Colonic mucosa (tissue), 4 donors: ENCODE measurements around the gene PRKAG2. TPM values are rescaled to one million over a fixed set of nuclear protein-coding genes. Genes with fewer than 3 reads are reported as not detected.

Experiments used
- DNase-seq: peaks from one replicate; pipeline ENCODE4 v3.0.0-alpha.2; 2020
- H3K27ac ChIP-seq: fragments of 200-600 bp; one replicate; pipeline ENCODE4 v1.8.0; 2021
- H3K27me3 ChIP-seq: fragments of 200-600 bp; one replicate; pipeline ENCODE4 v1.8.0; 2021
- H3K36me3 ChIP-seq: fragments of 200-600 bp; one replicate; pipeline ENCODE4 v1.8.0; 2021
- H3K4me1 ChIP-seq: fragments of 200-600 bp; one replicate; pipeline ENCODE4 v1.8.0; 2021; ENCODE audit warnings: mild to moderate bottlenecking
- H3K4me3 ChIP-seq: fragments of 200-600 bp; one replicate; pipeline ENCODE4 v1.8.0; 2021
- H3K9ac ChIP-seq, 2 donors: one replicate each; pipeline ENCODE4 v1.7.0; 2013; ENCODE audit warnings: control low read depth in 2 of 2, low read depth in 2 of 2, low read length in 2 of 2
- H3K9me3 ChIP-seq: fragments of 200-600 bp; one replicate; pipeline ENCODE4 v1.8.0; 2021
- intact Hi-C: fragments of 100-400 bp; cut with DNase I; formaldehyde crosslinking; loops from one replicate; pipeline ENCODE4 v1.14.1; 2022
- total RNA-seq, 2 donors: library from RNA; stranded (reverse); fragmentation: NEBNext Ultra II Directional in 1 of 2; extraction: Animal tissue kit (Norgen Biotek cat#: 25700) in 1 of 2; gene quantifications; one replicate each; pipeline ENCODE4 v1.2.1, GENCODE V29; 2021
- TF ChIP-seq, protein P1 (sequence below): fragments of 200-600 bp; IDR thresholded peaks from one replicate; pipeline ENCODE4 v1.8.0; 2022; ENCODE audit warnings: antibody characterized with exemption, mild to moderate bottlenecking
- donor health status: healthy.
- donor health status: DM: no; HTN: no; CAD: no.
- donor health status: DM: no; HTN: no; CAD: no.

PRKAG2 gene
- total RNA-seq, 2 donors from 2014 or later: 36.3 to 42.0 TPM

DNA sequence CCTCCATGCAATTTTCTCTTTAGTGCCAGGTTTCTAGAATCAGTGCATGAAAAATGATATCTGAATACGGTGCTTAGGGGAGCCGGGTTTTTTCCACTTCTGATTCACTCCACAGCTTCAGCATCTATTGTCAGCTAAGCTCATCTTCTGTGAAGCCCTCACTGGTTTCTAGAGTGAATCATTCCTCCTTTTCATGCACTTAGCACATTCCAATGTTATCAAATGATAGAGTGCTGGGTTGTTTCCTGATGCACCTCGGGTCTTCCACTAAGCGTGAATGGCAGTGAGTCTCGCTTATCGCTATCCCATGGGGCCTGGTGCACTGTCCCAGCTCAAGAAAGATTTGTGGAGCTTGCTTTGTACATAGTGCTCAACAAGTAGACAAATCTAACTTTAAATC, 186.3 kb downstream of the PRKAG2 start:
- DNase-seq: no peak
- peaks cover 5% of the 10 kb centered on the region for H3K4me1 ChIP-seq

DNA sequence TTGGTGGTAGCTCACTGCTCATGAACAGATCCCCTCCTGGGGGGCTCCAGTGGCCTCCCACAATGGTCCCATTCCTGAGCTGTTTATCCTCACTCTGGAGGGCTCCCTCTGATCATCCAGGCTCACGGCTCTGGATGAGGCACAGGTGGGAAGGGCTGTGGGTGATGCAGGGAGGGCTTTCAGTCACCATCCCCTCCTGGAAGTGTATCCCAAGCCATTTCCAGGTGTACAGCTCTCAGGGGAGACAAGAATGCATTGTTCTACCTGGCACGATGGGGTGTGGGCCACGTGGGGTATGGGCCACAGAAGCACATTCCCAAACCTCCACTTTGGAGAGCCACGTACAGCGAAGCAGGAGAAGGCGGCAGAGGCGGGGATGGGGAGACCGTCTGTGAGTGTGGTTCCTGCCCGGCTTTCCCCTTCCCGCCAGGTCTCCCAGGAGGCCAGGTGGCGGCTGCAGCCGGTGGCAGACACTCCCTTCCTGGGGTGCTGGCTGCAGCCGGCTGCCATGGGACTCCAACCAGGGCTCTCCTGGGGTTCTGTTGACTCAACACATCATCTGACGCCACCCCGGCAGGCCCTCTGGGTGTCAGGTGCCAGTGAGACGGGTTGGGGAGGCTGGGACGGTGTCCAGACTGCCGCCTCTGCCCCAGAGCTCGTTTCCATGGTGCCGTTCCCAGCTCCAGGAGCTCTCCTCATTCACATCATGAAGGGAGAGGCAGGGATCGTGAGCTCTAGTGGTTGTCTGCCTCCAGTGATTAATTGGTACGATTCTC, 187.5 kb downstream of the PRKAG2 start:
- H3K27me3 ChIP-seq: no peaks in the 10 kb centered on the region
- TF ChIP-seq, protein P1, sequence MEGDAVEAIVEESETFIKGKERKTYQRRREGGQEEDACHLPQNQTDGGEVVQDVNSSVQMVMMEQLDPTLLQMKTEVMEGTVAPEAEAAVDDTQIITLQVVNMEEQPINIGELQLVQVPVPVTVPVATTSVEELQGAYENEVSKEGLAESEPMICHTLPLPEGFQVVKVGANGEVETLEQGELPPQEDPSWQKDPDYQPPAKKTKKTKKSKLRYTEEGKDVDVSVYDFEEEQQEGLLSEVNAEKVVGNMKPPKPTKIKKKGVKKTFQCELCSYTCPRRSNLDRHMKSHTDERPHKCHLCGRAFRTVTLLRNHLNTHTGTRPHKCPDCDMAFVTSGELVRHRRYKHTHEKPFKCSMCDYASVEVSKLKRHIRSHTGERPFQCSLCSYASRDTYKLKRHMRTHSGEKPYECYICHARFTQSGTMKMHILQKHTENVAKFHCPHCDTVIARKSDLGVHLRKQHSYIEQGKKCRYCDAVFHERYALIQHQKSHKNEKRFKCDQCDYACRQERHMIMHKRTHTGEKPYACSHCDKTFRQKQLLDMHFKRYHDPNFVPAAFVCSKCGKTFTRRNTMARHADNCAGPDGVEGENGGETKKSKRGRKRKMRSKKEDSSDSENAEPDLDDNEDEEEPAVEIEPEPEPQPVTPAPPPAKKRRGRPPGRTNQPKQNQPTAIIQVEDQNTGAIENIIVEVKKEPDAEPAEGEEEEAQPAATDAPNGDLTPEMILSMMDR: no peak
- no peaks in the 10 kb centered on the region for H3K36me3 ChIP-seq
- H3K4me1 ChIP-seq: no peaks in the 10 kb centered on the region
- H3K27ac ChIP-seq: no peak overlapping the region
- no peak overlapping the region for H3K9ac ChIP-seq
- no peaks in the 10 kb centered on the region for H3K9me3 ChIP-seq
- no peak for DNase-seq
- intact Hi-C loops: no loop called here
- H3K4me3 ChIP-seq: no peak overlapping the region

More for the DNA sequence above, 186.3 kb downstream of the PRKAG2 start:
- Histone ChIP-seq H3K9me3 (no peaks in the 10 kb centered on the region), H3K36me3 (no peaks in the 10 kb centered on the region), H3K4me3 (no peak overlapping the region), H3K27ac (no peak overlapping the region), H3K9ac (no peak overlapping the region), H3K27me3 (no peaks in the 10 kb centered on the region)
- intact Hi-C loops: no loop called here
- TF ChIP-seq, protein P1: no peak

DNA sequence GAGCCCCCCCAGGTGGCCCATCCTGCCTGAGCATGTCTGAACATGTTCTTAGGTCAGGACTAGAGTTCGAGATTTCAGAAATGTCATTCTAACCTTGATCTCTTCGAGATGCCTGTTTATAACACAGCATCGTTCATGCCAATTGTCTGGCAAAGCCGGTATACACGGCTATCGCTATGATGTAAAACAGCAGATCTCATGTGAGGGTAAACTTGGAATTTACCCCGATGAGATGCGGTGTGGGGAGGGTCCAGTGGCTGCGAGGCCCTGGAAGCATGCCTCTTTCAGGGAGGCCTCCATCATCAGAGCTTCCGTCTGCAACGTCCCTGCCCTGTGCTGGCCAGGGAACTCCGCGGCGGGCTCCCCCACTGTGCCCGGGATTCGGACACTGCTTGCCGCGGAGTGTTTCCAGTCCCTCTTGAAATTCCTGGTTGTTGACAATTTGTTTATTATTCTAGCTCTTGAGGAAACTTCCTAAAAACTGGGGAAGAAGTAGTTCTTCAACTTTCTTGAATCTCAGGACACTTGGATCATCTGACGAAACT, 188.6 kb downstream of the PRKAG2 start:
- H3K4me1 ChIP-seq: no peaks in the 10 kb centered on the region
- H3K9me3 ChIP-seq: no peaks in the 10 kb centered on the region
- no peaks in the 10 kb centered on the region for H3K27me3 ChIP-seq
- H3K4me3 ChIP-seq: no peak overlapping the region
- intact Hi-C loops: no loop called here
- no peak overlapping the region for H3K9ac ChIP-seq
- TF ChIP-seq, protein P1: no peak
- H3K36me3 ChIP-seq: no peaks in the 10 kb centered on the region
- DNase-seq: no peak
- no peak overlapping the region for H3K27ac ChIP-seq

DNA sequence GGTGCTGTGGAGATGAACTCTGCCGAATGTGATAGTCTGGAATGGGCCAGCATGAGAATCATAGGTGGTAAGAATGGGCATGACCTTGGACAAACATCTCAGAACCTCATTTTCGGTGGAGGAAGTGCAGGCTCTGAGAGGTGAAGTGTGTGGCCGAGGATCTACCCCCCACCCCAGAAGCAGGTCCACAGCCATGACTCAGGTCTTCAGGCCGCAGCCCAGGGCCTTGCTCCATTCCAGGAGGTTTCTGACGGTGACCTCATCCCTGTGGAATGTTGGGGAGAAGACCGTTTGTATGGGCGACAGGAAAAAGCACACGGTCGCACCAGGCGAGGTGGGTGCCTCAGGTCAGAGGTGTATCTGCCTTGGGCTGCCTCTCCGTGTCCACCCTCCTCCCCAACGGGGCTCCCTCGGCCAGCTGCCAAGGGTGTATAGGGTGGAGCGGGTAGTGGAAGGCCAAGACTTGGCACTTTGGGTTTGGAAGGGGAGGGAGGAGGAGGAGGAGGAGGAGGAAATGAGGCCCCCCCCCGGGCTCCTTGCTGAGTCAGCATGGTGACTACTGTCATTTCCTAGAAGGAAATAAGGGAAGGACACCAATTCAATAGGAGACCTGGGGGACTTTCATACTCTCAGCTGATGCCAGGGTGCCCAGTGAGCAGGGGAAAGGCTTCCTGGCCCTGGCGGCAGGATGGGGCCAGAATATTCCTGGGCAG, 189.2 kb downstream of the PRKAG2 start:
- H3K27ac ChIP-seq: no peak overlapping the region
- no peaks in the 10 kb centered on the region for H3K27me3 ChIP-seq
- H3K4me3 ChIP-seq: no peak overlapping the region
- H3K4me1 ChIP-seq: no peaks in the 10 kb centered on the region
- H3K9me3 ChIP-seq: no peaks in the 10 kb centered on the region
- no peaks in the 10 kb centered on the region for H3K36me3 ChIP-seq
- DNase-seq: no peak
- TF ChIP-seq, protein P1: no peak
- intact Hi-C loops: no loop called here
- H3K9ac ChIP-seq: no peak overlapping the region

DNA sequence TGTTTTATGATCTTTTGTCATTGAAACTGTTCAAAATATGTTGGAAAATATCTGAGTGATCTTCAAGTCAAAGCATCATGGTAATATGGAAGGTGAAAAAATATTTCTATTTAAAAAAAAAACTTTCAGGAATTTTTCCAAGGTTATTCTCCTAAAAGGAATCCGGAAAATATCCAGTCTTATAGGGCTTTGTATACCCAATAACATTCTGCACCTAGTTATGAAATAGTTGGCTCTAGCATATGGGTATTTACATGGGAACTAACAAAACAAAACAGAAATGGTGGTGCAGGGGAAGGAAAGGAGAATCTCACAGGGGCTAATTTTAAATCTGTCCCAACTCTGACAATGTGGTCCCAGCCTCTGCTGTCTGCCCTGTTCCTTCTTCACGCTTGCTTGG, 190.1 kb downstream of the PRKAG2 start:
- Histone ChIP-seq H3K4me1 (no peaks in the 10 kb centered on the region), H3K9me3 (no peaks in the 10 kb centered on the region), H3K4me3 (no peak overlapping the region), H3K27ac (no peak overlapping the region), H3K9ac (no peak overlapping the region), H3K27me3 (no peaks in the 10 kb centered on the region), H3K36me3 (no peaks in the 10 kb centered on the region)
- intact Hi-C loops: no loop called here
- TF ChIP-seq, protein P1: no peak
- DNase-seq: no peak
